IPS DF 19.7 (cell line): ENCODE data around the gene MAP7D2.

Experiments used
- DNase-seq: peaks from one replicate; pipeline ENCODE4 v3.0.0-alpha.2; 2013; ENCODE audit warnings: low read depth, low spot score

MAP7D2 gene

DNA sequence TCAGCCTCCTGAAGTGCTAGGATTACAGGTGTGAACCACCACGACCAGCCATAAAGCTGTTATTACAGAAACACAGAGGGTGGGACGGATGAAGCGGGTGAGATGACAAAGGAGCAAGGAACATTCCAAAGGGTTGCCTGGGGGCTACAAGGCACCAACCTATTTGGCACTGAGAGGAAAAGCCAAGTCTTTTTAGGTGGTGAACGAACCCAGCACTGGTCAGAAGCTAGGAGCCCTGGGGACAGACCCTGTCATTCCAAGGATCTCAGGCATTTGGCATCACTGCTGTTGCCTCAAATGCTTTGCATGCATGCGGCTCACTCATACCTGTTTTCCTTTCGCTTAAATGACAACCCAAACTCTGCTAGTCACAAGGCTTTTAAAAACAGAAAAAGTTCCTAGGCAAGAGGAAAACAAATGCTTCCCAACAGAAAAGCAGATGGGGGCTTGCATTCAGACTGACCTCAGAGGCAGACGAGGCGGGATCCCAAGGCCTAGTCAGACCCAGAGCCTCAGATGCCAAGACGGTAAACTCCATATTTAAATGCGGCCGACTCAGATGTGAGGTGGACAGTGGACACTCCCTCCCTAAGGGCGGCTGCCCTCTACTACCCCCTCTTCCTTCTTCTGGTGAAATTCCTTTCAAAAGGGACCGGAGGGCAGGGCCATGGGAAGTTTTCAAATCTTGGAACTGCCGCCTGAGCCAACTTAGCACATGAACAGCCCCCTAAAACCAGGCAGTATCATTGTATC, 4.5 kb downstream of the MAP7D2 start:
- no peak for DNase-seq

DNA sequence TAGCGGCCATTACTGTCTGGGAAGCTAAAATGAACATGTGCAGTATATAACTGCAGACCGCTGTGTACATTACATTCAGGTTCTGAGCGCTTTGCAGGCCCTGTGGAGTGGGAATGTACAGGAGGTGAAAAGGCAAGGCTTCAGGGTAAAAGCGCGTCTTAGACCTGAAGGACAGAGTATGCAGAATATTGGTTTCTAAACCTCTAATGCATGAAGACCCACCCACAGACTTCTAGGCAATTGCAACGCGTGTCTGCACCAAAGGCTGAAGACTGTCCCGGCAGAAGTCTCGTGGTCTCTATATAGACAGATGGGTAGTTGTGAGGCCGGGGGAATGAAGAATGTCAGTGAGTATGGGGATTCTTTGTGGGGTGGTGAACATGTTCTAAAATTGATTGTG, 5.4 kb downstream of the MAP7D2 start:
- DNase-seq: no peak

DNA sequence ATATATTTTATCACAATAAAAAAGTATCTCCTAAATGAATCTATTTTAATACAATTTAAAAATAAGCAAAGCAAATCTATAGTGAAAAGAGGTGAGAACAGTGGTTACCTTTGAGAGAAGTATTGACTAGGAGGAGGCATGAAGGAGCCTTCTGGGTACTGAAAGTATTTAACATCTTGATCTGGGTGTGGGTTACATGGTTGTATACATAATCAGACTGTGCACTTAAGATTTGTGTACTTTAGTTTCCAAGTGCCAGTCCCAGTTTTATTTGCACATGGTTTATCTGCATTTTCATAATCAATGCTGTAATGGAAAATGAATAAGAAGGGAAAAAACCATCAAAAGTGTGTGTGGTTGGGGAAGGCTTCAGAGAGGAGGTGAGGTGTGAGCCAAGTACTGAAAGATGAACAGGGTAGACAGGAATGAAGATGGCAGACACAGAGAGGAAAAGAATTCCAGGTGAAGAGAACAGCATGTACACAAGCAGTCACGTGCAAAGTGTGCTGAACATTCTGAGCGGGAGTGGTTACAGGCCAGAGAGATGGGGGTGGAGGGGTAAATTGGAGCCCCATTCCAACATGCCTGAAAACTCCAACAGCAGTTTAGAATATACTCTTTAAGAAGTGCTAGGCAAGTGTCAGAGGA, 14.6 kb downstream of the MAP7D2 start:
- DNase-seq: no peak

DNA sequence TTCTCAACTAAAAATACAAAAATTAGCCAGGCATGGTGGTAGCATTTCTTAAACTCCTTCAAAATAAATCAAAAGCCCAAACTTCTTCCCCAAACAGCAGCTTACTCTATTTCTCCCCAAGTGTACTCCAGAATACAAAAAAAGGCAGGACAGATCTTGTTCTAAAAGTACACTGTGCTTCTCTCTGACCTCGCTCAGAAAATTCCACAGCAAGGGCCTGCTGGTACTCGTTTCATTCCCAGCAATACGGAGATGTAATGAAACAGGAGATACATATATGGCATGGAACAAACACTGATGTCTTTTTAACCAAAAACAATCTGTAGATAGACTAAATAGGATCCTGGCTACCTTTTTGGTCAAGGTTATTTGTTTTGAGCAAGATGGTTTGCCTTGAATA, 25.2 kb downstream of the MAP7D2 start:
- DNase-seq: no peak

DNA sequence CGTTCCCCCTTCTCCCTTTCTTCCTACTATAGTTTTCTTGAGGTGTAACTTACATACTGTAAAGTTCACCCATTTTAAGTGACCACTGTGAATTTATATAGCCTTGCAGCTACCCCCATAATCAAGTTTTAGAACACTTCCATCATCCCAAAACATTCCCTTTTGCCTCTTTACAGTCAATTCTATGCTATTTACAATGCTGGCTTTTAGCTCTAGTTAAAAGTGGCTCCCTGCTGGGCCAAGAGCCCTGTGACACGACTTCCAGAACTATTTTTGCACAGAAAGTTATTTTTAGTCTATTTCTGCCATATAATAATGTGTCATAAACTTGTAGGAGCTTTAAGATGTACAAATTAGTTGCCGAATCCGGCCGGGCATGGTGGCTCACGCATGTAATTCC, 26.9 kb downstream of the MAP7D2 start:
- no peak for DNase-seq

DNA sequence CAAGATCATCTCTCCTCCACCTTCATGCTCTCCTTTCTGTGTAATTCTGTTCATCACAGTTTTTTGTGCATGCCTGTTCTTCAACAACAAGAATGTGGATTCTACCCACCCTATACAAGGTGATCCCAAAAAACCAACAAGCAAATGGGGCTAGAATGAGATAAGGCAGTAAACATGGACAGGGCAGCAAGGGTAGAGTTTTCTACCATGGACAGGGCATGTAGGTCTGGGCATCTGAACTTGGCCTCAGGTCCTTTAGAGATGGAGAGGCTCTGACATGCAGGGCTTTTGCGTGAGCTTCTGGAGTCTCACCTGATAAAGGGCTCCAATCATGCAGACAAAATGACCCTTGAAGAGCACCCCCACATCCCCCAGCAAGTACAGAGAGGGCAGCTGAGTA, 36.4 kb downstream of the MAP7D2 start:
- no peak for DNase-seq

DNA sequence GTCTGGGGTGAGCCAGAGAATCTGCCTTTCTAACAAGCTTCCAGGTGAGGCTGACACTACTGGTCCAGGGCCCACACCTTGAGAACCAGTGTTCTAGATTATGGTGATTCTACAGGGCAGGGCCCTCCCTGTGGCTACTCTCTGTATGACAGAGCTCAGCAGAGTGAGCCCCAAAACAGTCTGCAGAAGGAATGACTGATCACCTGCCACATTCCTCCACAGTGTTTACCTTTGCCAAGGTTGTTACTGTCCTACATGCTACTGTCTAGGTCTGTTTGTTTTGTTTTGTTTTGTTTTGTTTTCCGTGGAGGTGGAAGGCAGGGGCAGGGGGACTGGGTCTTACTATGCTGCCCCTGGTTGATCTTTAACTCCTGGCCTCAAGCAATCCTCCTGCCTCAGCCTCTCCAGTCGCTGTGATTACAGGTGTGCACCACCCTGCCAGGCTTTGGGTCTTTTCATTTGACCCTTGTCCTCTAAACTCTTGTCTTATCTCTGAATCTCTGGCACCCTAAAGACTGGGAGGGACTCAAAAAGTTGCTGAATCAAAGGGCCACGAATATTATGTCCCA, 45.1 kb downstream of the MAP7D2 start:
- no peak for DNase-seq

DNA sequence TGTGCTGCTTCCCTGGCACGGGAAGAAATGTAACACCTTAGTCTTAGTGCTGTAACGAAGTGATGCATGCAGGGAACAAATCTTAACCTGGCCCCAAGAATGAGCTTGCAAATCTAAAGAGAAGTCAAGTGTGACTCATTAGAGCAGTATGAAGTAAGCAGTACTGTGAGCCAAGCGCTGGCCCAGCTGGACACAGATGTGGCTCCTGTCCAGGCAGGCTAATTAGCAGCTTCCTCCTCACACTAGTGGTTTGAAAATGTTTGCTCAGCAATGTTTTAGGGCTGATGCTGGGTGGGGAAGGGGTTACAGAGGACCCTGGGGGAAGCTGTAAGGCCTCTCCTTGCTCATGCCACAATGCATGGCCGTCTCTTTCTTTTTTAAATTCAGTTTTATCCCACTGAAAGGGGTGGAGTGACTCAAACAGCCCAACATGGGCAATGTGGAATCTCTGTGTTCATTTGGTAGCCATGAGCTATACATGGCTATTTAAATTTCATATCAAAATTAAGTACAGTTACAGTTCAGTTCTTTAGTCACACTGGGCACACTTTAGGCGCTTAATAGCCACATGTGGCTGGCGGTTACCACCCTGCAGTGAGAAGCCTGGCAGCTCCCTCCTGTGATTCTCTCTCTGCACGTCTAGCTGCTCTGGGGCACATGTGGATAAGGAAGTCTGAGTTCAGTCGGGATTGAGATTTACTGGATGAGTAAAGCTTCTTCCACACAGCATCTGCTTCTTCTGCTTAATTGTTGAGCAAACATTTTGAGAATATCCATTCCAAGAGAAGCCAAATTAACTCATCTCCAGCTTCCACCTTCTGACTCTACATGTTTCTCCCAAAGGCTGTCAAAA, 48.8 kb downstream of the MAP7D2 start:
- DNase-seq: no peak

DNA sequence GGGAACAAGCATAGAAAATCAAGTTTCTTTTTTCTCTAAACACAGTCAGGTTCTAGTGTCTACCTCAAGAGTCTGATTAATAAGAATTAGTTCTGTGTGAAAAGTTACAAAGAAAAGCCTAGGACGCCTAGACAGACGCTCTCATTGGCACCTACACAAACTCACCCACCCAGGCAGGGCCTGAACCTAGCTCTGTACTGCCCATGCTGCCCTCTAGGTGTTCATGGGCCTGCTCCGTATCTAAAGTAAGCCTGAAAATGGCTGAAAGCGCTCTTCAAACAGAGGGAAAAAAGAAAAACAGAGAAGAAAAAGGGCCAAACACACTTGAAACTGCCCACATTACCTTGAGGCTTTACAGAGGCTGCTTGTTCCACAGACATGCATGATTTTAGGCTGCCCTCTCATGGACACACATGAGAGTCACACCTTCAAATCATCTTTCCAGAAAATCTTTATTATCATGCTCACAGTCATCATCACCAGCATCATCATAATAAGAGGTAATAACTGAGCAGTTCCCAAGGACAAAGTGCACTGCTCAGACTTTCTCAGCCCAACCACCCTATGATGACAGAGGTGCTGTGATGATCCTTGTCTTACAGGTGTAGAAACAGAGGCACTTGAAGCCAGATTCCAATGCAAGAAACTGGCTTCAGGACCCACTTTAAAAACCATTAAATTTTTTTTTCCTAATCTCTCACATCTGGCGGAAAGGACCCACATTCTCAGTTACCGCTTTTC, 49.6 kb downstream of the MAP7D2 start:
- DNase-seq: no peak

DNA sequence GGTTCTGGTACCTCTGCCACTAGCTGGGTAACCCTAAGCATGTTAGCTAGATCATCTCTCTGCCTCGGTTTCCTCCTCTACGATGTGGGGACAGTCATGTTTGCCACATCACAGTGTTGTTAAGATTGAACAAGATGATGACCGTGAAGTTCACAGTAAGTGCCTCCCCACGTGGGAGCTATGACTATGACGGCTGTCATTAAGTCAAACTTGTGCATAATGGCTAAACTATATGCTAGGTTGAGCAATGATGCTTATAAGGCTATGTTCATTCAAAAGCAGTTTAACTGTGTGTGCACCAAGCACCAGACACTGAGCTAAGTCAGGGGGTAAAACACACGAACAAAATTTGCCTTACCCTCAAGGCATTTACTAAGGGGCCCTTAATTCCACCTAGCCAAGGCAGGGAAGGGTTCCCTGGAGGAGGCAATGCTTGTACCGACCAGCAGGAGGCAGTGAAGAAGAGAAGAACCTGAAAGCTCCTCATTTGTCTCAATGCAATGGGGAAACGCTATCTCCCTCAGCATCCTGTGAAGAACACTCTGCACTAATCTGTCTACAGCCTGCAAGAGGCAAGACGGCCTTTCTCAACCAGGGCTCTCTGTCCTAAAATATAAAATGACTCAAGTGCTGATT, 52.9 kb downstream of the MAP7D2 start:
- no peak for DNase-seq

DNA sequence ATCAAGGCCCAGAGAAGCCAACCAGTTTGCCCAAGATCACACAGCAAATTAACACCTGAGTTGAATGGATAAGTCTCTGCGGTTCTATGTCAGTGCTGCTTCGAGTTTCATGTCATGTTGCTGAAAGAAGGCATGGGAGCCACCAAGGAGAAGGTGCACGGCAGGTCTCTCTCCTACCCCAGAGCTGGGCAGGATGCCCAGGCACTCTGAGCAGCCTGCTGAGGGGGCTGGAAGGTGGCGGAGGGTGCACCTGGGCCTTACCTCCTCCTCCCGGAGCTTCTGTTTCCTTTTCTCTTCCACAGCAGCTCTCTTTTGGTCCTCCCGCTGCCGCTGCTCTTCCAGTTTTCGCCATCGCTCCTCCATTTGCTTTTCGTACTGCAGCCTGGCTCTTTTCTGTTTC, 53.6 kb downstream of the MAP7D2 start:
- DNase-seq: no peak

DNA sequence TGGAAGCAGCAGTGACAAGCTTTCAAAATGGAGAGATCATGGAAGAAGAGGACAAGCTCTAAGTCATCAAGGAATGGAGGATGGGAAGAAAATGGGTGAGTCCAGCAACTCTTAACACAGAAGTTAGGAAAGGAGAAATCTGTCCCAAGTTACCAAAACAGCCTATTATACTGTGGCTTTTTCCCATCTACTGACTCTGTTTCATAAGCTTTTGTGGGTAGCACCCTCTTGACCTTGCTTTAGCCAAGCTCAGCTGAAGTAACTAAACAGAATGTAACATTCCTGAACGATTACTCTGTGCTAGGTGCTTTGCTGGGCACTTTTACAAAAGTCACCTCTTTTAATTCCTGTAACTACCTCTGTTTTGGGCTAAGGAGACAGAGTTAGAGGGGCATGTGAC, 54.9 kb downstream of the MAP7D2 start:
- DNase-seq: no peak

DNA sequence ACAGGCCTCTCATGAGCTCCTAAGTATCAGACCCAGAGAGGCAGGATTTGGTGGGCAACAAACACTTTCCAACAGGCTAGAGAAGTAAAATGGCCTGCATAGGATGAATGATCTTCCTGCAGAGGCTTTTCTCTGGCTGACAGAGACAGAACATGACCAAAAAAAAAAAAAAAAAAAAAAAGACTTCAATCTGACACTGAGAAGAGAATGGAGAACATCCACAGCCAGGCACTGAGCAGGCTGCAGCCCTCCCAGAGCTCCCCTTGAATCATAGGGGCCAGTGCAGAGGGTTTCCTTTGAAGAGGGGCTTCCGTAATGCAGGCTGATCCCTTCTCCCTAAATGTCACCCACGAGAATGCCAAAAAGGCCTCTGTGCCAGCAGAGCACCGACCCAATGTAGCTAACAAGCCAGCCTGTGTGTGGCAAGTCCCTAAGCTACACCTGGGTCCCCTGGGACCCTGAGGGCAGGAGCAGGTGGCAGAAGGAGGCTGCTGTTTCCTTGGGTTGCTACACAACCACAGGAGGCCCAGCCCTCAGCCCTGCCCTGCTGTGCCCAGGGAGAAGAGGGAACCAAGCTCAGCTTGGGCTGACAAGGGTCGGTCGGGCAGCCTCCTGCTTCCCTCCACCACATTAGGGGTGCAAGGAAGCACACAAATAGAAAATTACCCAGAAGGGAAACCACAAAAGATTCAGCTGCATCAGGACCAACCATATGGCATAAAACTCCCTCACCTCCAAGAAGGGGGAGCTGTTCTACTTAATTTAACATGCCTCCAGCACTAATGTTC, 55.6 kb downstream of the MAP7D2 start:
- no peak for DNase-seq

DNA sequence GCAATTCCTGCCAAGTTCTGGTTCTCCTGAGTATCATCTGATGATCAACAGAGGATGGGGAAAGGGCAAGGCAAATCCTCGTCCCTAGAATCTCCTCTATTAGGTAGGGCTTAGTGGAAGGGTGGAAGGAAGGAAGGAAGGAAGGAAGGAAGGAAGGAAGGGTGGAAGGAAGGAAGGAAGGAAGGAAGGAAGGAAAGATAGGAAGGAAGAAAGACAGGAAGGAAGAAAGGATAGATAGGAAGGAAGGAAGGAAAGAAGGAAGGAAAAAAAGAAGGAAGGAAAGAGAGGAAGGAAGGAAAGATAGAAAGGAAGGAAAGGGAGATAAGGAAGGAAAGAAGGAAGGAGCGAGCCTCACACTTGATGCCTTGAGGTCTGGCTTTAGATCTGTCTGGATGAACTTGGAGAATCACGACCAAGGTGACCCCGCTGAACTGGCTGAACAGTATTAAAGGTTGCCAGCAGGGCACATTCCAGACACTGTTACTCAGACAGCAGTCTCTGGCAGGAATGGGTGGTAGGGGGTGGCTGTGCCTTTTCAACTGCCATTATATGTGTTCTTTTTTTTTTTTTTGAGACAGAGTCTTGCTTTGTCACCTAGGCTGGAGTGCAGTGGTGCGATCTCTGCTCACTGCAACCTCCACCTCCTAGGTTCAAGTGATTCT, 57.1 kb downstream of the MAP7D2 start:
- DNase-seq: no peak

DNA sequence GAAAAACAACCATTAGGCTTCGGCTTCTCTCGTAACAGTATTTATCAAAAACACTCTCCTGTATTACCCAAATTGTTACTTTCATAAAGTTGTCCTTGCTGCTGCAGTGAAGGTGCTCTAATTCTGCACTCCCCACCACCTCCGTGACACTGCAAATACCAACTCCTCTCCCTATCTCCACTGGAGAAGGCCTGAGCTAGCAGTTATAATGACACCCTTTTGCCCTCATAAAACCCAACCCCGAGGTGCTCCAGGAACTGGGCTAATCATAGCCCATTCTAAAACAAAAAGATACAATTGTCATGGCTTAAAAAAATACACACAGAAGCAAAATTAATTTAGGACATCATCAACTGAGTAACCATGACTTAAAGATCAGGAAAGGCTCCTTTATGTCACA, 59.2 kb downstream of the MAP7D2 start:
- DNase-seq: no peak

DNA sequence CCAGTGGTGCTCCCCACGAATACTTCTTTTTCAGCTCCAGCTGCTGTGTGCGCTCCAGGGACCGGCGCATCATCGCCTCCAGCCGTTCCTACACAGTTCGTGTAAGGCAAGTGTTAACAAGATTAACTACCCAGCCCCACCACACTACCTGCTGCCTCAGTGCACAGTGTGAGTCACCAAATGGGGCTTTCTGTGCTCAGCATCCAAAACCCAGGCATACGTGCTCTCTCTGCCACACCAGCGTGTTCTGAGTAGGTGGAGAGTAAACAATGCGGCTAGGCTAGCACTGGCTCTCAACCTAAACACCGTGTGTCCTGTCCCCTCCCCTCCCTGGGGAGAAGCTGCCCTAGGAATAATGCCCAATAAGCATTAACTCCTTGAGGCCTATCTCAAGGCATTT, 60.0 kb downstream of the MAP7D2 start:
- no peak for DNase-seq

DNA sequence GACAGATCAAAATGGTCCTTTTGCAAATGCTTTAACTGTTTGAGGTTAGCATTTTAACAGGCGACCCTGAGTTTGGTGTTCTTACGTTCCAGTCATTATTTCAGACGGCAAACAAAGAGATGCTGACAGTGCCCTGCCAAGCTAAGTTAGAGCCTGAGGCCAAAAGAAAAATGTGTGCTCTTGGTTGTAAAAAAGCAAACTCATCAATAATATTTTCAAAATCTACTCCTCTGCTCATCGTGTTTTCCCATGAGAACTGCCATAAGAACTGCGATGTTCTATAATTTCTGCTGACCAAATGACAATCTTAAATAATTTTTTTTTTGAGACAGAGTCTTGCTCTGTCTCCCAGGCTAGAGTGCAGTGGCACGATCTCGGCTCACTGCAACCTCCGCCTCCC, 63.2 kb downstream of the MAP7D2 start:
- DNase-seq: no peak

DNA sequence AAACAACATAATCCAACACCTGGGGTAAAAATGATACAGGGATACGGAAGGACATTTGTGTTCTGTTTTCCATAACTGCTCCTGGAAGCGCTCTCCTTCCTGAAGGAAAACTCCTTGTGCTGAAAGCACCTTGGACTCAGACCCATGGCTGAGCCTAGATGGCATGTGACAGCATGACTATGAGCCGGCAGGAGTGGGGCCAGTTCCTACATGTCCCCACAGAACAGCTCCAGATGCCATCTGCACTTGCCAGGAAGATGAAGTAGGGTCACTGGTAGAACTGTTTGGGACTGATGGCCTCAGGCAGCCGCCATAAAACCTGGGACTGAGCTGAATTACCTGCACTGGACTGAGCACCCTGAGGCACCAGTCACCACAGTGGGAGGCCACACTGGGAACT, 69.8 kb downstream of the MAP7D2 start:
- DNase-seq: no peak

DNA sequence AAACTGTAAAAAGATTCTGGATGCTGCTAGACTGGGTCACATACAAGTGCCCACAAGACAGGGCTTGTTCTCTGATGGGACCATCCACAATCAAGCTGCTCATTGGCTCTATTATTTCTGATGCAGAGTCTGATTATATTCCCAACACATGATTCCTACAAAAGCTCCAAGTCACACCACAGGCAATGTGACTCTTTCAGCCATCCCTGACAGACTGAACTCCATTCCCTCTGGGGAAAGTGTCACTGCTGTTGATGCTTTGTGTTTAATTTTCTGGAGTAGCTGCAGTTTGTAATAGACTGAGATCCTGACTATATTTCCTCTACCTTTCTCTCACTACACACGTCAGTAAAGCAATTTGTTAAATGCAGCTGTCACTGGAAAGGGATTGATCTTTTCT, 70.5 kb downstream of the MAP7D2 start:
- DNase-seq: no peak

DNA sequence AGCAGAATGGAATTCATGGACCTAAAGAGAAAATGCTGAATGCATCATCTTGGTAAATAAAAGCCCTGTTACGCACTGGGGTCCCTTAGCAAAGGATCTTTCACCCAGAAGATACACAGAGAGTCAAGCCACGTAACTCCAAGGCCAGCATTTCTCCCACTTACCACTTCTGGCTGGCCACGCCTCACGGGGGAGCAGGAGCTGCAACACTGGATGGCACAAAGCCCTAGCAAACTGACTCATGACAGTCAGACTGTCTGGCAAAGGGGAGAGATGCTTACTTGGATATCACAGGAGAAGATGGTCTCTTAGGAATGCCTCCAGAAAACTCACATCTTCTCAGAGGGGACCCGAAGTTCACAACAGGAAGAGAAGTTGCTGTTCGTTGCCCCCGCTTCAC, 74.5 kb downstream of the MAP7D2 start:
- DNase-seq: no peak
